Panc1 (cell line): ENCODE measurements around the gene CRIM1. TPM values are rescaled to one million over a fixed set of nuclear protein-coding genes. Genes with fewer than 3 reads are reported as not detected.

Experiments
- ATAC-seq: fragments of 200-7000 bp; cut with Tn5 transposase; 2 replicates; pipeline ENCODE4 v1.9.1; 2020; ENCODE audit warnings: mild to moderate bottlenecking, moderate library complexity
- BruUV-seq: library from RNA; stranded (reverse); fragments of 400-500 nt; replicated peaks from 2 replicates; lab custom pipeline; 2021; lab: Mats Ljungman, UMichigan
- CTCF ChIA-PET: fragments of 300-600 bp; sonication (Branson Sonifier 250); formaldehyde crosslinking; loops from one replicate; lab custom pipeline; 2022; ENCODE audit warnings: antibody characterized with exemption; lab: Charles Lee
- POLR2A ChIA-PET: fragments of 300-600 bp; sonication (Branson Sonifier 250); formaldehyde crosslinking; loops from one replicate; lab custom pipeline; 2022; ENCODE audit warnings: antibody characterized with exemption; lab: Charles Lee
- DNase-seq: peaks from one replicate; pipeline ENCODE4 v3.0.0-alpha.2; 2010; ENCODE audit warnings: low read depth, low spot score
- H3K27ac ChIP-seq: 2 replicates; pipeline ENCODE4 v1.5.1; 2011; ENCODE audit warnings: mild to moderate bottlenecking, low read length, inconsistent platforms
- H3K27me3 ChIP-seq: fragments of 200-500 bp; sonication (Bioruptor generic); 2 replicates; pipeline ENCODE4 v1.6.0; 2014; ENCODE audit warnings: low read length, inconsistent platforms; ENCODE audit not compliant: control insufficient read depth, insufficient read depth
- H3K36me3 ChIP-seq: fragments of 200-500 bp; sonication (Bioruptor generic); 2 replicates; pipeline ENCODE4 v1.5.1; 2014; ENCODE audit warnings: inconsistent platforms, mild to moderate bottlenecking, low read length, moderate library complexity; ENCODE audit not compliant: control insufficient read depth, insufficient read depth
- H3K4me1 ChIP-seq: 2 replicates; pipeline ENCODE4 v1.5.1; 2011; ENCODE audit warnings: inconsistent platforms, mild to moderate bottlenecking, low read length, moderate library complexity; ENCODE audit not compliant: control insufficient read depth, insufficient read depth
- H3K4me3 ChIP-seq, 2 experiments: 2 replicates each; pipeline ENCODE4 v1.5.1; 2011 to 2012; ENCODE audit warnings: low read depth in 2 of 2, low read length in 2 of 2, mild to moderate bottlenecking in 2 of 2, inconsistent platforms in 1 of 2, moderate library complexity in 1 of 2
- H3K9me3 ChIP-seq: fragments of 200-500 bp; sonication (Bioruptor generic); 2 replicates; pipeline ENCODE4 v1.5.1; 2014; ENCODE audit warnings: low read depth, mild to moderate bottlenecking, inconsistent platforms, low read length, moderate library complexity; ENCODE audit not compliant: control insufficient read depth, insufficient read depth
- CTCF ChIP-seq: fragments of 450-650 bp; IDR thresholded peaks from 2 replicates; pipeline ENCODE4 v1.5.1; 2017; ENCODE audit warnings: mild to moderate bottlenecking
- POLR2AphosphoS5 ChIP-seq: IDR thresholded peaks from 2 replicates; pipeline ENCODE4 v1.6.1; 2012; ENCODE audit warnings: mild to moderate bottlenecking, low read depth, low read length, moderate library complexity
- REST ChIP-seq, 2 experiments: IDR thresholded peaks; 2 replicates each; pipeline ENCODE4 v1.6.1; 2011 to 2012; ENCODE audit warnings: low read depth in 2 of 2, control low read depth in 1 of 2, low read length in 1 of 2, mild to moderate bottlenecking in 1 of 2, moderate library complexity in 1 of 2; ENCODE audit not compliant: insufficient read depth in 1 of 2
- SIN3A ChIP-seq: IDR thresholded peaks from 2 replicates; pipeline ENCODE4 v1.6.1; 2012; ENCODE audit warnings: low read depth, mild to moderate bottlenecking, low read length, moderate library complexity, borderline replicate concordance; ENCODE audit not compliant: insufficient read depth
- TCF7L2 ChIP-seq: IDR thresholded peaks from 2 replicates; pipeline ENCODE4 v1.6.1; 2011; ENCODE audit warnings: mild to moderate bottlenecking, low read depth, low read length, inconsistent platforms
- in situ Hi-C: cut with HindIII; loops from 2 replicates; pipeline ENCODE4 v1.10.0; 2016; ENCODE audit warnings: low sequenced_read_pairs, low pct_unique_long_range_greater_than_20kb
- intact Hi-C: fragments of 100-400 bp; cut with micrococcal nuclease; formaldehyde crosslinking; loops from one replicate; pipeline ENCODE4 v1.10.0; 2022; ENCODE audit not compliant: unreplicated experiment
- total RNA-seq: library from RNA; stranded (reverse); gene quantifications from one replicate; pipeline ENCODE4 v1.2.1, GENCODE V29; 2021; ENCODE audit not compliant: unreplicated experiment

CRIM1 gene
- total RNA-seq, 1 experiment from 2014 or later, result 290 TPM

GRCh38 chr2:36507408-36507812, 151.8 kb downstream of the CRIM1 start:
- ChIA-PET CTCF (interaction anchor here (0.5 to 1.0 kb wide), 2 partner anchors 51 to 419 kb away, joined by 3 to 5 read pairs; no protein-coding TSS in a partner anchor), POLR2A (interaction anchor here (0.7 to 1.1 kb wide), 2 partner anchors 14 to 21 kb away, joined by 3 to 4 read pairs; no protein-coding TSS in a partner anchor)
- no peak overlapping the region for H3K4me3 ChIP-seq
- intact Hi-C loops, result loop anchor here (1.0 kb wide), 1 partner anchor 155 kb away; no protein-coding TSS in a partner anchor
- BruUV-seq, result no TSS peak
- ATAC-seq, result peak; percentile 93
- in situ Hi-C loops, result no loop called here
- peak; percentile 52 for DNase-seq
- peak overlapping the region; percentile 52 for H3K27ac ChIP-seq
- no peaks in the 10 kb centered on the region for H3K27me3 ChIP-seq
- peaks cover 73% of the 10 kb centered on the region for H3K36me3 ChIP-seq
- peaks cover 20% of the 10 kb centered on the region for H3K4me1 ChIP-seq
- TF ChIP-seq POLR2AphosphoS5, result no peak
- TF ChIP-seq REST (IDR thresholded peaks at IDR 0.05; ENCODE audit: insufficient read depth in 1 of 2, low read depth in 2 of 2, low read length in 1 of 2), result no peak
- TF ChIP-seq CTCF, result peak; percentile 94
- H3K9me3 ChIP-seq, result no peaks in the 10 kb centered on the region

- ChIA-PET CTCF (no interaction called here), POLR2A (no interaction called here)
- H3K9me3 ChIP-seq, result no peaks in the 10 kb centered on the region
- no peaks in the 10 kb centered on the region for H3K27me3 ChIP-seq
- intact Hi-C loops (no loop called here), in situ Hi-C loops (no loop called here)
- ATAC-seq, result no peak
- H3K4me1 ChIP-seq, result peaks cover 20% of the 10 kb centered on the region
- no peak for DNase-seq
- no peak overlapping the region for H3K27ac ChIP-seq
- peaks cover 81% of the 10 kb centered on the region for H3K36me3 ChIP-seq
- TF ChIP-seq POLR2AphosphoS5 (no peak), REST (IDR thresholded peaks at IDR 0.05; ENCODE audit: insufficient read depth in 1 of 2, low read depth in 2 of 2, low read length in 1 of 2) (no peak), CTCF (no peak), TCF7L2 (no peak), SIN3A (no peak)
- H3K4me3 ChIP-seq, result no peak overlapping the region
- no TSS peak for BruUV-seq
Measured at GRCh38 chr2:36509075-36509474, 153.5 kb downstream of the CRIM1 start.
